HL-60 (cell line): ENCODE measurements around the gene COL4A3.

Experiments
- DNase-seq, 2 experiments: peaks; one replicate each; pipeline ENCODE4 v3.0.0-alpha.2; 2010 to 2020; ENCODE audit warnings: low read depth in 1 of 2, low spot score in 1 of 2
- H3K27ac ChIP-seq: fragments of 250-450 bp; sonication (Bioruptor Pico); replicated peaks from 2 replicates; pipeline ENCODE4 v1.5.1; 2020; ENCODE audit warnings: mild to moderate bottlenecking, moderate library complexity
- H3K27me3 ChIP-seq: fragments of 250-450 bp; sonication (Bioruptor Pico); 2 replicates; pipeline ENCODE4 v1.5.1; 2021; ENCODE audit warnings: mild to moderate bottlenecking, moderate library complexity; ENCODE audit not compliant: insufficient read depth, poor library complexity, severe bottlenecking
- H3K4me3 ChIP-seq: replicated peaks from 2 replicates; pipeline ENCODE4 v1.5.1; 2011; ENCODE audit warnings: mild to moderate bottlenecking, control low read depth, low read length; ENCODE audit not compliant: insufficient read depth
- GABPA ChIP-seq: IDR thresholded peaks from 2 replicates; pipeline ENCODE4 v1.6.1; 2012; ENCODE audit warnings: low read depth
- POLR2AphosphoS5 ChIP-seq: IDR thresholded peaks from 2 replicates; pipeline ENCODE4 v1.6.1; 2012; ENCODE audit warnings: low read depth
- SPI1 ChIP-seq: IDR thresholded peaks from 2 replicates; pipeline ENCODE4 v1.6.1; 2012; ENCODE audit warnings: low read depth, mild to moderate bottlenecking, borderline replicate concordance
- TF ChIP-seq, protein P1 (sequence below): IDR thresholded peaks from one replicate; pipeline ENCODE4 v1.5.1; 2011; ENCODE audit warnings: low read length, control low read depth, inconsistent platforms; ENCODE audit not compliant: insufficient read depth
- TF ChIP-seq, protein P2 (sequence below): IDR thresholded peaks from 2 replicates; pipeline ENCODE4 v1.6.1; 2012; ENCODE audit warnings: low read depth; ENCODE audit not compliant: insufficient replicate concordance

Gene COL4A3

DNA sequence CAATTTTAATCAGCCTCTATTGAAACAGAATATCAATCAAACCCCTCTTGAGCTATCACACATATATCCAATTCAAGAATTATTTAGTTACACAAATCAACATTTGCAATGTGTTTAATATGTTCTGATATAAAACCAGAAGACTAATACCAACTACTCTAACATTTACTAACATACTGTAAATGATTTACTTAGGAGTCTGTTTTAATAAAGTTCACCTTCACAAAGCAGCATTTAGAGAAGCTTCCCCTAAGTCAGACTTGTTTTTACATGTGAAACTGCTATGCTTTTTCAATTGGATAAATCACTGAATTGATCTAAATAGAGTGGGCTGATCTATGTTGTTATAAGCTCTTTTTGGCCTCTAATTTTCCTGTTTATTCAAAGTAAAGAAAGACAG, 18.3 kb downstream of the COL4A3 start:
- no peak overlapping the region for H3K4me3 ChIP-seq
- TF ChIP-seq, protein P1, sequence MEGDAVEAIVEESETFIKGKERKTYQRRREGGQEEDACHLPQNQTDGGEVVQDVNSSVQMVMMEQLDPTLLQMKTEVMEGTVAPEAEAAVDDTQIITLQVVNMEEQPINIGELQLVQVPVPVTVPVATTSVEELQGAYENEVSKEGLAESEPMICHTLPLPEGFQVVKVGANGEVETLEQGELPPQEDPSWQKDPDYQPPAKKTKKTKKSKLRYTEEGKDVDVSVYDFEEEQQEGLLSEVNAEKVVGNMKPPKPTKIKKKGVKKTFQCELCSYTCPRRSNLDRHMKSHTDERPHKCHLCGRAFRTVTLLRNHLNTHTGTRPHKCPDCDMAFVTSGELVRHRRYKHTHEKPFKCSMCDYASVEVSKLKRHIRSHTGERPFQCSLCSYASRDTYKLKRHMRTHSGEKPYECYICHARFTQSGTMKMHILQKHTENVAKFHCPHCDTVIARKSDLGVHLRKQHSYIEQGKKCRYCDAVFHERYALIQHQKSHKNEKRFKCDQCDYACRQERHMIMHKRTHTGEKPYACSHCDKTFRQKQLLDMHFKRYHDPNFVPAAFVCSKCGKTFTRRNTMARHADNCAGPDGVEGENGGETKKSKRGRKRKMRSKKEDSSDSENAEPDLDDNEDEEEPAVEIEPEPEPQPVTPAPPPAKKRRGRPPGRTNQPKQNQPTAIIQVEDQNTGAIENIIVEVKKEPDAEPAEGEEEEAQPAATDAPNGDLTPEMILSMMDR = no peak
- TF ChIP-seq, protein P2, sequence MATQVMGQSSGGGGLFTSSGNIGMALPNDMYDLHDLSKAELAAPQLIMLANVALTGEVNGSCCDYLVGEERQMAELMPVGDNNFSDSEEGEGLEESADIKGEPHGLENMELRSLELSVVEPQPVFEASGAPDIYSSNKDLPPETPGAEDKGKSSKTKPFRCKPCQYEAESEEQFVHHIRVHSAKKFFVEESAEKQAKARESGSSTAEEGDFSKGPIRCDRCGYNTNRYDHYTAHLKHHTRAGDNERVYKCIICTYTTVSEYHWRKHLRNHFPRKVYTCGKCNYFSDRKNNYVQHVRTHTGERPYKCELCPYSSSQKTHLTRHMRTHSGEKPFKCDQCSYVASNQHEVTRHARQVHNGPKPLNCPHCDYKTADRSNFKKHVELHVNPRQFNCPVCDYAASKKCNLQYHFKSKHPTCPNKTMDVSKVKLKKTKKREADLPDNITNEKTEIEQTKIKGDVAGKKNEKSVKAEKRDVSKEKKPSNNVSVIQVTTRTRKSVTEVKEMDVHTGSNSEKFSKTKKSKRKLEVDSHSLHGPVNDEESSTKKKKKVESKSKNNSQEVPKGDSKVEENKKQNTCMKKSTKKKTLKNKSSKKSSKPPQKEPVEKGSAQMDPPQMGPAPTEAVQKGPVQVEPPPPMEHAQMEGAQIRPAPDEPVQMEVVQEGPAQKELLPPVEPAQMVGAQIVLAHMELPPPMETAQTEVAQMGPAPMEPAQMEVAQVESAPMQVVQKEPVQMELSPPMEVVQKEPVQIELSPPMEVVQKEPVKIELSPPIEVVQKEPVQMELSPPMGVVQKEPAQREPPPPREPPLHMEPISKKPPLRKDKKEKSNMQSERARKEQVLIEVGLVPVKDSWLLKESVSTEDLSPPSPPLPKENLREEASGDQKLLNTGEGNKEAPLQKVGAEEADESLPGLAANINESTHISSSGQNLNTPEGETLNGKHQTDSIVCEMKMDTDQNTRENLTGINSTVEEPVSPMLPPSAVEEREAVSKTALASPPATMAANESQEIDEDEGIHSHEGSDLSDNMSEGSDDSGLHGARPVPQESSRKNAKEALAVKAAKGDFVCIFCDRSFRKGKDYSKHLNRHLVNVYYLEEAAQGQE = no peak
- TF ChIP-seq SPI1 = no peak
- TF ChIP-seq POLR2AphosphoS5 = no peak
- no peak for TF ChIP-seq GABPA
- no peak overlapping the region for H3K27ac ChIP-seq
- no peak for DNase-seq
- H3K27me3 ChIP-seq = no peaks in the 10 kb centered on the region

DNA sequence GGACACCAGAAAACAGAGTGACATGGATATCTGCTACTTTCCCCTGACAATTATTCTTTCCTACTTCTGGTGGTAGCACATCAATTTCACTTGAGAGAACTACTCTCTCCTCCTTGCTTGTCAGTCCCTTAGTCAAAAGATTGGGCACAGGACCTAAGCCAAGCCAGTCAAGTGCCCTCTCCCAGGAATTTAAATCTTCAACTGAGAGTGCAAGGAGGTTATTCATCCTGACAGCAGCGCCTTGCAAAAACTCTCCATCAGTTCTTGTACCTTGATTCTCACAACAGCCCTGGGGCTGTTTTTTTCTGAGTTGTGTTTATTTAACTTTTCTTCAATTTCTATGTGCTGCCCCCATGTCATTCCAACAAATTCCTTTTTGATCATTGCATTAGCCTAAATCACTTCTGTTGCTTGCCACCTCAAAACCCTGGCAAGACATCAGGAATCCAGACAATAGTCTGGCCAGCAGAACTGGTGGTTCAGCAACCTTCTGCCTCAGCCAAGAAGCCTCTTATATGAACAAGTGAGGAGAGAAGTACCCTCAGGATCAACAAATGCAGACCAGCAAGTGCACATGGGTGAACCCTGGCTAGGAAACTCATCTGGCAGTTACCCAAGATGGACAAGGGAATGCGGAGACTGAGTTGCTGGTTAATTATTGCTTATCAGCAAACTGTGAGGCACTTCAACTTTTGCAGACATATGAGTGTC, 19.4 kb downstream of the COL4A3 start:
- H3K27ac ChIP-seq = no peak overlapping the region
- H3K4me3 ChIP-seq = no peak overlapping the region
- TF ChIP-seq, protein P2 = no peak
- DNase-seq = no peak
- peaks cover 2% of the 10 kb centered on the region for H3K27me3 ChIP-seq

DNA sequence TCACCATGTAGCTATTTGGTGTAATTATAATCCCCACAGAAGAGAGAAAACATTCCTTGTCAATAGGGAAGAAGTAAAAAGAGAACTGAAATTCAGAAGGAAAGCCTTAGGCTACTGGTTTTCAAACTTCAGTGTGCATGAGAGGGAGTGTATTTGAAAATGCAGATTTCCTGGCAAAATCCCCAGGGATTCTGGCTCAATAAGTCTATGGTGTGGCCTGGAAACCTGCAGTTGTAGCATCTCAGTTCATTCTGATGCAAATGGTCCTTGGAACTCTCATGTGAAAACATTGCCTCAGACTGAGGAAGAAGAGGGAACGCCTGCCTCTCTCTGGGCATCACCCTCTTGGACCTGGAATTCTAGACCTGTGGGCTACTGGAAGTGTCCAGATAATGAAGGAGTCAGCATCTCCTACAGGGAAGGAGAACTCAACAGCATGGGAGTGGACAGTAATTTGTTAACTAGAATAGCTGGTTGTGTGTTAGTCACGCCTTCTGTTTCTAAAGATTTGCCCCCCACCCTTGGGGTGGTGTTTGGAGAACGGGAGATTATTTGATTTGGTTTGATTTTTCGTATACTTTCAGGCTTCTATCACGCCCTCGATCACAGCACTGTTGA, 21.3 kb downstream of the COL4A3 start:
- H3K4me3 ChIP-seq = no peak overlapping the region
- no peak overlapping the region for H3K27ac ChIP-seq
- peaks cover 3% of the 10 kb centered on the region for H3K27me3 ChIP-seq
- TF ChIP-seq GABPA (no peak), POLR2AphosphoS5 (no peak)
- TF ChIP-seq, protein P1 = no peak
- no peak for DNase-seq

DNA sequence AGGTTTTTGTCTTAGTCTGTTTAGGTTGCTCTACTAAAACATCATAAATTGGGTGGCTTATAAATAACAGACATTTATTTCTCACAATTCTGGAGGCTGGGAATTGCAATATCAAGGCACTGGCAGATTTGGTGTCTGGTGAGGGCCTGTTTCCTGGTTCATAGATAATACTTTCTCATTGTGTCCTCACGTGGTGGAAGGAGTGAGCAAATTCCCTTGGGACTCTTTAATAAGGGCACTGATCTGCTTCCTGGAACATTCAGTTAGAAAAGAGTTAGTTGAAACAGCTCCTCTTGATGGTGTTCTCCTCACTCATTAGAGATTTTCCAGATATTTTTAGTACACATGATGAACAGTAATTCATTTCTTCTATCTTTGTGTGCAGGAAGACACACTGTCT, 22.3 kb downstream of the COL4A3 start:
- TF ChIP-seq, protein P2 = no peak
- TF ChIP-seq, protein P1 = no peak
- no peak for TF ChIP-seq POLR2AphosphoS5
- no peak for TF ChIP-seq SPI1
- no peak for TF ChIP-seq GABPA
- DNase-seq = no peak
- Histone ChIP-seq H3K27ac (no peak overlapping the region), H3K27me3 (peaks cover 3% of the 10 kb centered on the region), H3K4me3 (no peak overlapping the region)
